ENCODE measurements around the gene UGT1A4.

Gene UGT1A4

GRCh38 chr2:233707940-233708644 lies 10.4 kb upstream of the UGT1A4 start:
- DNase-seq (ENCODE audit: low read depth): peak; percentile 54
- TF ChIP-seq CTCF (IDR thresholded peaks at IDR 0.05; ENCODE audit: insufficient read depth, low read depth, low read length, missing control alignments): no peak
- H3K4me3 ChIP-seq (ENCODE audit: low read length): no peak overlapping the region

- no peak overlapping the region for H3K4me3 ChIP-seq (ENCODE audit: low read length)
- DNase-seq (ENCODE audit: low read depth): no peak
- TF ChIP-seq CTCF (IDR thresholded peaks at IDR 0.05; ENCODE audit: insufficient read depth, low read depth, low read length, missing control alignments): no peak
Observed at GRCh38 chr2:233708942-233709341, 9.6 kb upstream of the UGT1A4 start.

GRCh38 chr2:233711312-233712008 lies 7.1 kb upstream of the UGT1A4 start:
- H3K4me3 ChIP-seq (ENCODE audit: low read length): no peak overlapping the region
- TF ChIP-seq CTCF (IDR thresholded peaks at IDR 0.05; ENCODE audit: insufficient read depth, low read depth, low read length, missing control alignments): peak; percentile 96

GRCh38 chr2:233712611-233713261 lies 5.8 kb upstream of the UGT1A4 start, which contains the start of gene UGT1A5:
UGT1A5 (plus strand) TSS chr2:233712907; CDS start chr2:233712992, 85 bp downstream.
- no peak within 1 kb of the TSS for H3K4me3 ChIP-seq (ENCODE audit: low read length)
- no peak for DNase-seq (ENCODE audit: low read depth)
- TF ChIP-seq CTCF (IDR thresholded peaks at IDR 0.05; ENCODE audit: insufficient read depth, low read depth, low read length, missing control alignments): no peak

More at GRCh38 chr2:233711312-233712008, 7.1 kb upstream of the UGT1A4 start:
- peak; percentile 78 for DNase-seq (ENCODE audit: low read depth)

GRCh38 chr2:233713262-233713615 lies 5.3 kb upstream of the UGT1A4 start:
- TF ChIP-seq CTCF (IDR thresholded peaks at IDR 0.05; ENCODE audit: insufficient read depth, low read depth, low read length, missing control alignments): no peak
- no peak overlapping the region for H3K4me3 ChIP-seq (ENCODE audit: low read length)
- no peak for DNase-seq (ENCODE audit: low read depth)

- no peak overlapping the region for H3K4me3 ChIP-seq (ENCODE audit: low read length)
- no peak for DNase-seq (ENCODE audit: low read depth)
- TF ChIP-seq CTCF (IDR thresholded peaks at IDR 0.05; ENCODE audit: insufficient read depth, low read depth, low read length, missing control alignments): no peak
Observed at GRCh38 chr2:233714121-233714520, 4.4 kb upstream of the UGT1A4 start.

Measured in epithelial cell of esophagus (primary cell).